AG09319 (cell line): ENCODE results near the gene GNB5.

Experiments
- DNase-seq: peaks from one replicate; pipeline ENCODE4 v3.0.0-alpha.2; 2010; ENCODE audit warnings: low read depth; ENCODE audit errors: extremely low read depth
- TF ChIP-seq, protein P1 (sequence below): IDR thresholded peaks from 2 replicates; pipeline ENCODE4 v1.5.1; 2011; ENCODE audit warnings: low read depth, mild to moderate bottlenecking, inconsistent platforms, low read length, moderate library complexity

GNB5 gene

DNA sequence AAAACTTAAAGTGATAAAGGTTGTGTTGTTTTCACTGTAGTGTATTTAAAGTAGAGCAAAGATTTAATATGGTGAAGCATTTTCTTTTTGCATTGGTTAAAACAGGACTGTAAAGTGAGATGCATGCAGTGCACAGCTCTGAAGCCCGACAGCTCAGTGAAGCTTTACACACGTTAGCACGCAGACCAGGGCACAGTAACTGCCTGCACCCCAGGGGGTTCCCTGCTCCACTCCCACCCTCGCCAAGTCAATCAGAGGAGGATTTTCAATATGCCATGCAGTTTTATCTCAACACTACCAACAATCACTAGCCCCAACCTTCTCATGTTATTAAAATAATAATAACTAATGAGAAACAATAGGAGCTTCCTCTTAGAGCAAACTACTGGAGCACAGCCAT is 50.5 kb downstream of the GNB5 start:
- TF ChIP-seq, protein P1, sequence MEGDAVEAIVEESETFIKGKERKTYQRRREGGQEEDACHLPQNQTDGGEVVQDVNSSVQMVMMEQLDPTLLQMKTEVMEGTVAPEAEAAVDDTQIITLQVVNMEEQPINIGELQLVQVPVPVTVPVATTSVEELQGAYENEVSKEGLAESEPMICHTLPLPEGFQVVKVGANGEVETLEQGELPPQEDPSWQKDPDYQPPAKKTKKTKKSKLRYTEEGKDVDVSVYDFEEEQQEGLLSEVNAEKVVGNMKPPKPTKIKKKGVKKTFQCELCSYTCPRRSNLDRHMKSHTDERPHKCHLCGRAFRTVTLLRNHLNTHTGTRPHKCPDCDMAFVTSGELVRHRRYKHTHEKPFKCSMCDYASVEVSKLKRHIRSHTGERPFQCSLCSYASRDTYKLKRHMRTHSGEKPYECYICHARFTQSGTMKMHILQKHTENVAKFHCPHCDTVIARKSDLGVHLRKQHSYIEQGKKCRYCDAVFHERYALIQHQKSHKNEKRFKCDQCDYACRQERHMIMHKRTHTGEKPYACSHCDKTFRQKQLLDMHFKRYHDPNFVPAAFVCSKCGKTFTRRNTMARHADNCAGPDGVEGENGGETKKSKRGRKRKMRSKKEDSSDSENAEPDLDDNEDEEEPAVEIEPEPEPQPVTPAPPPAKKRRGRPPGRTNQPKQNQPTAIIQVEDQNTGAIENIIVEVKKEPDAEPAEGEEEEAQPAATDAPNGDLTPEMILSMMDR: no peak
- DNase-seq: no peak

DNA sequence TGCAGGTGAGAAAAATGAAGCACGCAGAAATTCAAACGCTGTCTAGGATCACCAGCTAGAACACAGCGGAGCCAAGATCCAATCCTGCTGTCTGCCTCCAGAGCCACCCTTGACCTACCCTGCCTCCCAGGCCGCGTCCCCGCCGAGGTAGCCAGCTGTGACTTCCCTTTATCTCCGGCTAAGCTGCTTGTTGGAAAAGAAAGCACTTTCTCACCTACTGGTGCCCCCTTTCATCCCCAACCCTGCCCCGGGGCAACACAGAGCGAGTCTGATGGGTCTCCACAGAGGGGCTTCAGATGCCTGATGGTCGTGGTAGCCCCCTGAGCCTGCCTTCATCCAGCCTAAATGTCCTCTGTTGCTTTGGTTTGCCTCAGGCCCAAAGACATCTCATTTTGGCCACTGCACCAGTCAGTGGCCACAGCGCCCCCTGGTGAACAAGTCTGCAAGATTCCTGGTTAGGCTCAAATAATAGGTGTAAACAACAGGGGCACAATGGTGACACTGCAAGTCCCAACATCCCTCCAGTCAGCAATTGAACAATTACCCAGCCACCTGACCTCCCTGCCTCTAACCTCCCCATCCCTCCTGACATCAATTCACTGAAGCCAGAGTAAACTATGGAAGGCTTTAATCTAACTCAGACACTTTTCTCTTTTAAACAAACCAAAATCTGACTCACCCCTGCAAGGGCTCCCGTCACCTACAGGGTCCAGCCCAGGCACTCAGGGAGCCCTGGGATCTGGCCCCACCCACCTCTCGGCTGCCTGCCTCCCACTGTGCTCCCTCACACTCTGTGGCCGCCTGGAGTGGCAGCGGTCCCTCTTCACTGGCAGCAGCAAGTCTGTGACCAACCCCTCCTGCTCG is 51.4 kb downstream of the GNB5 start:
- DNase-seq: no peak
- TF ChIP-seq, protein P1: peak; percentile 84

DNA sequence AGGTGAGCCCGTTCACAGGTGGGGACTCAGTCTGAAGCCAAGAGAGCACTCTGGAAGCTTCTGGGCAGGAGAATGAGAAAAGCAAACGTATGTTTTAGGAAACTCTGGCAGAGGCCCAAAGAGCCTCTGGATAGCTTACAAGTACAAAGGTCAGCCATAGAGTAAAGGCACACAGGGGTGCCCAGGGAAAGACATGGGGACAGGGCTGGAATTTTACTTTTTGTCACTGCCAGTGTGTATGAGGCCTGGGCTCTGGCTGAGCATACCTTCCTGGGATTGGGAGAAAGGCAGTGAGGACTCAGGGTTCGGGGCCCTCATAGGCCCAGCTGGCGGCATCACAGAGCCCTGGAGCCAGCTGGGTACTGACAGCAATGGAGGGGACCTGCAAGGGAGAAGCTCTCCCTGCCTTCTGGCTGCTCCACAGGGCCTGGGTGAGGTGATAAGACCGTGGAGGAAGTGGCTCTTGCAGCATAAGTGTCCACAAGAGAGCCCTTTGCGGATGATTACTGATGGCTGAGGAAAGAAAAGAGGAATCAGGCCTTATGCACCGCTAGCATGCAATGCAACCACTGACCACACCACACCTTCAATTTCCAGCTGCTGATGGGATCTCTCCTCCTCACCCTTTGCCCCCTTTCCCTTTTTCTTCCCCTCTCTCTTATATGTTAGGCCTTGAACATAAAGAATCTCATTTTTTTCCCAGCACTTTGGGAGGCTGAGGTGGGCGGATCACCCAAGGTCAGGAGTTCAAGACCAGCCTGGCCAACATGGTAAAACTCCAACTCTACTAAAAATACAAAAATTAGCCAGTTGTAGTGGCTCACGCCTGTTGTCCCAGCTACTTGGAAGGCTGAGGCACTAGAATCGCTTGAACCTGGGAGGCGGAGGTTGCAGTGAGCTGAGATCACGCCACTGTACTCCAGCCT is 53.5 kb downstream of the GNB5 start:
- DNase-seq: no peak
- TF ChIP-seq, protein P1: no peak

DNA sequence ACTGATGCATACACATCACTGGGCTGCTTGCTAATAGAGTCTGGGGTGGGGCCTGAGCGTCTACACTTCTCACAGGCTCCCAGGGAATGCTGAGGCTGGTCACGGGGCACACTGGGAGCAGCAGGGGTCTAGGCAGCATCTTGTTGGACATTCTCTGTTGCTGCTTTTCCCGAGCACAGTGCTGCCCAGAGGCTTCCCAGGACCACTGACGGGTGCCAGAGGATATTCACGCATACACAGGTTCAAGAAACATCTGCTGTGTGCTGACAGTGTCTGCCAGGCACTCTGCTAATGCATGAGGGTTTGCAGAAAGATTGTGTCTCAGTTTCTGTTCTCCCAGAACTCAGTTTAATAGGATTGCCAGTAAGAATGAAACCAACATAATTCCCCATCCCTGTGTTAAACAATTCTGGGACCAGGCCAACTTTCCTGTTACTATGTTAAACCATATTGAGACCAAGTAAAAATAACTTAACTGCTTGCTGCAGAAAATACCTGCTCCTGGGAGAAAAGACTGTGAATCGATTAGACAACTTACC is 54.7 kb downstream of the GNB5 start:
- TF ChIP-seq, protein P1: no peak
- no peak for DNase-seq

DNA sequence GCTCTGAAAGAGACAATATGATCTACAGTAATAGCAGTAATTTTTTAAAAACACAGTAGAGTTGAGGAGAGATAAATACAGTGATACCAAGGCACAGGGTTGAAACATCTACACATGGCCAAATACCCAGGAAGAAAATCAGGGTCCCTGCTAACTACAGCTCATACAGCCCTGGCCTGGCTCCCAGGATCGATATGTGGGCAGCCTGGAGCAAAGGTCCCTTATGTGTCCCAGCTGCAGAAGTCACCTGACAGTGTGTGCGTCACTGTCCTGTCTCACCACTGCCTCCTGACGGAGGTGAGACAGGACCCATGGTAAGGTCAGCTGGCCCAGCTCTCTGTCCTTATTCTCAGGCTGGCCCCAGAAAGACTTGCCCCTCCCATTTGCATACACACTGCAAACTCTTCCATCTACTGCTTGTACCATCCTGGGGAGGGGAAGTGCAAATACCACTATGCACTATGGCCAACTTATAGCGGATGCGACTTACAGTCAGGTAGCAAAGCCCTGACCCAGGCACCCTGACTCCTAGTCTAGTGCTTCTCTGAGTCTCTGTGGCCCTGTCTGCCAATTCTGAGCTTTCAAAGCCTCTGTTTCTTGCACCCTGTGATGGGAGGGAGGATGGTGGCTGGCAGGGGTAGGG is 56.6 kb downstream of the GNB5 start:
- TF ChIP-seq, protein P1: no peak
- DNase-seq: no peak

DNA sequence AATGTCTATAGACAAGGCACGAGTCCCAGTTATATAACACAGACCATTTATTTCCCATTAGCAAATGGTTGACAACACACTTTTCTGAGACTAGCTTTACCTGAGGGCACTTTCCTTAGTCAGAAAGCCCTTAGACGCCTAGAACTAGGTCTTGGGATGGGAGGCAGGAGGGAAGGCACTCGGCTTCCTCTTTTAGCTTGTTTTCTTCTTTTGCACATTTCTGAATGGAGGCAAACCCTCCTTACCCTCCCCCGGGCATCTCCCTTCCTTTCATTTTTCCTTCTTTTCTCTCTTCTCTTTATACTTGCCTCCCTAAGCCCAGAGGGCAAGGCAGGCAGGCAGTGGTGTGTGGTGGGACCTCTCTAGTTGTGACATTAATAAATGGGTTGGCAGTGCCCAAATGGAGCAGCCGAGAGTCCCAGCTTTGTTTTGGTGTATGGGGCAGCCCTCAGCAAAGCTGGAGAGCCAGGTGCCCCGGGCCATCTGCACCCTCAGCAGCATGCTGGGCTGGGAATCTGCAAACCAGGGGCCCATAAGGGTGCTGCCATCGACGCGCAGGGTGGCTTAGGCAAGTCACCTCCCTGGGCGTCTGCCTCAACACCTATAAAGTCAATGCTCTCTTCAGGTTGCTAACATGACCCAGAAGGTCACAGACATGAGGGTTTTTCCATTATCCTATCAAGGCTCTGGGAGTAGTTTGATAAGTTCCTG is 57.5 kb downstream of the GNB5 start:
- TF ChIP-seq, protein P1: no peak
- DNase-seq: no peak
